Measurements from ENCODE around the gene ADCY5. TPM values are rescaled to one million over a fixed set of nuclear protein-coding genes. Genes with fewer than 3 reads are reported as not detected.

ADCY5 gene
- total RNA-seq, result 0.18 and 0.65 TPM in 2 replicates

GRCh38 chr3:123448536-123449101, at the start of gene ADCY5:
TSS of gene ADCY5 (minus strand) at chr3:123449090. CDS start at chr3:123448545, 545 bp downstream.

Other genes starting within 250 kb of the ADCY5 start
- gene SEC22A, start 247.1 kb downstream of the ADCY5 start, total RNA-seq, result 31.8 and 31.9 TPM in 2 replicates
- gene HACD2, start 136.0 kb upstream of the ADCY5 start, total RNA-seq, result 11.9 and 14.7 TPM in 2 replicates

All from cardiac atrium fibroblast (primary cell).